Activated CD4-positive, alpha-beta T cell treated with anti-CD3 and anti-CD28 coated beads, Interleukin-2, amount 10 ng/mL, durations not matched to agents 7 days and 5 days (primary cell): Measurements from ENCODE around the gene LIMD2. TPM values are rescaled to one million over a fixed set of nuclear protein-coding genes. Genes with fewer than 3 reads are reported as not detected.
"Not testable (repeated sequence)": the region's sequence is repeated elsewhere in the genome, so short reads cannot be mapped to it uniquely, and the experiment has no call there.

Experiments used
- CTCF ChIA-PET: fragments of 350-600 bp; sonication (Branson Sonifier 250); formaldehyde crosslinking; loops from one replicate; lab custom pipeline; 2021; ENCODE audit warnings: antibody characterized with exemption; lab: Charles Lee
- POLR2A ChIA-PET: fragments of 350-600 bp; sonication (Branson Sonifier 250); formaldehyde crosslinking; loops from one replicate; lab custom pipeline; 2021; ENCODE audit warnings: antibody characterized with exemption; lab: Charles Lee
- DNase-seq: peaks from one replicate; pipeline ENCODE4 v3.0.0-alpha.2; 2020
- H3K27ac Mint-ChIP-seq: one replicate; pipeline ENCODE4 v1.8.0; 2021; ENCODE audit warnings: mild to moderate bottlenecking, moderate library complexity, mixed read lengths
- H3K27me3 Mint-ChIP-seq: one replicate; pipeline ENCODE4 v1.8.0; 2021; ENCODE audit warnings: mixed read lengths
- H3K36me3 Mint-ChIP-seq: one replicate; pipeline ENCODE4 v1.8.0; 2021; ENCODE audit warnings: low read depth, mixed read lengths
- H3K4me1 Mint-ChIP-seq: one replicate; pipeline ENCODE4 v1.8.0; 2021; ENCODE audit warnings: mixed read lengths
- H3K4me3 Mint-ChIP-seq: one replicate; pipeline ENCODE4 v1.8.0; 2021; ENCODE audit warnings: mild to moderate bottlenecking, moderate library complexity, mixed read lengths
- H3K9me3 Mint-ChIP-seq: one replicate; pipeline ENCODE4 v1.8.0; 2021; ENCODE audit warnings: mixed read lengths
- total RNA-seq, 2 experiments: library from RNA; stranded (reverse); gene quantifications; one replicate each; pipeline ENCODE4 v1.2.3, GENCODE V29; 2021

The LIMD2 gene
- 100 to 1,000 TPM; 409 to 433 TPM for total RNA-seq

DNA sequence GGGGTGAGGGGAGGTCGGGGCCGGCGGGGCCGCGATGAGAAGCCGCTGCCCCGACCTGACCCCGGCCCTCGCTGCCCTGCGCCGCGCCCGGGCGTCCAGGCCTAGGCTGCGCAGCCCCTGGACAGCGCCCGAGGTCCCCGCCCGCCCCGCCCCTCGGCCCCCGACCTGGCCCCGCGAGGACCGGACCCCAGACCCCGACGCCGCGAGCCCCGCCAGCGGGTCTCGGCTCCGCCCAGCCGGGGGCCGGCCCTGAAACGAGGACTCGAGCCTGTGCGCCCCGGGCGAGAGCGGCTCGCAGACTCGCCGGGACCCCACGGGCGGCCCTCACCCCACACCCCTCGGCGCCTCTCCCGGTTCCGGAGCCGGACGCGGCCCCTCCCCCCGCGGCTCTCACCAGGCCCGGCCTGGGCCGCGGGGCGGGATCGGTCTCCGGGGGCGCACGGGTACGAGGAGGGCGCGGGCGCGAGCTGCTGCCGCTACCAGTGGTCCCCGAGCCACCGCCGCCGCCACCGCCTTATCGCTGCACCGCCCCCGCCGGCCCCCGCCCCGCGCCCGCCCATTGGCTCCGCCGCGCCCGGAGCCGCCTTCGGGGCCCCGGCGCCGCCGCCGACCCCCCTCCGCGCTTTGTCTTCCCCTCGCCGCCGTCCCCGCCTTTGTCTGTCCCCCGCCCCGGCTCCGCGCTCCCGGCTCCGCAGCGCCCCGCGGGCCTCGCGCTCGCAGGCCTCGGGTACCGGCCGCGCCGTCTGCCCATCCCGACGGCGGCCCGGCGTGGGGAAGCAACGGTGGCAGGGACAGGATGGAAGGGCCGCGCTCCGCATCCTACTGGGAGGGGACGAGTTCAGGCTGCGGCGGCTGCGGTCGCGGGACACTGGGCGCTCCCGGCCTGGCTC, at the start of gene LIMD2:
LIMD2 (minus strand) TSS at position 488 of the 890 bp plus-strand sequence. CDS start 827 bp downstream, outside the sequence.
- peaks cover 68% of the 10 kb centered on the region for H3K36me3 Mint-ChIP-seq
- no peaks in the 10 kb centered on the region for H3K27me3 Mint-ChIP-seq
- DNase-seq = peak; percentile 83
- peaks cover 3% of the 10 kb centered on the region for H3K9me3 Mint-ChIP-seq
- peaks cover 61% of the 10 kb centered on the region for H3K4me1 Mint-ChIP-seq
- ChIA-PET CTCF (interaction anchor here (1.4 kb wide), 1 partner anchor 88 kb away, joined by 3 read pairs; no protein-coding TSS in a partner anchor), POLR2A (no interaction called here)
- peak within 1 kb of the TSS; percentile 97 for H3K4me3 Mint-ChIP-seq
- H3K27ac Mint-ChIP-seq = peak within 1 kb of the TSS; percentile 99

- DNase-seq = peak; percentile 99
- Mint-ChIP-seq H3K4me1 (peaks cover 35% of the 10 kb centered on the region), H3K9me3 (no peaks in the 10 kb centered on the region), H3K27me3 (no peaks in the 10 kb centered on the region), H3K4me3 (peak within 1 kb of the TSS; percentile 93), H3K36me3 (peaks cover 16% of the 10 kb centered on the region), H3K27ac (peak within 1 kb of the TSS; percentile 95)
- CTCF ChIA-PET = interaction anchor here (0.7 to 1.4 kb wide), 7 partner anchors 9 to 116 kb away, joined by 3 to 4 read pairs (median 3); partner anchors contain the start of genes CCDC47 and DDX42
- POLR2A ChIA-PET = interaction anchor here (0.6 to 1.4 kb wide), 5 partner anchors 32 to 268 kb away, joined by 3 to 10 read pairs (median 5); partner anchors contain the start of genes CCDC47, DDX42 and MAP3K3
Observed at GRCh38 chr17:63741408-63742173, 41.7 kb upstream of the LIMD2 start, which contains the start of gene STRADA. TSS of gene STRADA (minus strand) at chr17:63741799. CDS start at chr17:63728369, 13,430 bp downstream.

DNA sequence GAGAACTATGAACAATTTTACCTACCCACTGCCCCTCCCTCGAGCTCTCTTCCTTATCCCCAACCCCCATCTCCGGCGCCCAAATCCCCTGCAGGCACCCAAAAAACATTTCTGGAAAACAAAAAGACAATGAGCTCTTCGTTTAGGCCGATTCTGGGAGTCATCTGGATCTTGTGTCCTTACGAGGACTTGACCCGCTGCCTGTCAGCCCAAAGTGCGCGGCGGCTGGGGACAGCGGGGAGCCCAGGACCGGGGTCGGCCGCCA, 41.1 kb upstream of the LIMD2 start:
- CTCF ChIA-PET = interaction anchor here (1.4 kb wide), 1 partner anchor 11 kb away, joined by 4 read pairs; no protein-coding TSS in a partner anchor

DNA sequence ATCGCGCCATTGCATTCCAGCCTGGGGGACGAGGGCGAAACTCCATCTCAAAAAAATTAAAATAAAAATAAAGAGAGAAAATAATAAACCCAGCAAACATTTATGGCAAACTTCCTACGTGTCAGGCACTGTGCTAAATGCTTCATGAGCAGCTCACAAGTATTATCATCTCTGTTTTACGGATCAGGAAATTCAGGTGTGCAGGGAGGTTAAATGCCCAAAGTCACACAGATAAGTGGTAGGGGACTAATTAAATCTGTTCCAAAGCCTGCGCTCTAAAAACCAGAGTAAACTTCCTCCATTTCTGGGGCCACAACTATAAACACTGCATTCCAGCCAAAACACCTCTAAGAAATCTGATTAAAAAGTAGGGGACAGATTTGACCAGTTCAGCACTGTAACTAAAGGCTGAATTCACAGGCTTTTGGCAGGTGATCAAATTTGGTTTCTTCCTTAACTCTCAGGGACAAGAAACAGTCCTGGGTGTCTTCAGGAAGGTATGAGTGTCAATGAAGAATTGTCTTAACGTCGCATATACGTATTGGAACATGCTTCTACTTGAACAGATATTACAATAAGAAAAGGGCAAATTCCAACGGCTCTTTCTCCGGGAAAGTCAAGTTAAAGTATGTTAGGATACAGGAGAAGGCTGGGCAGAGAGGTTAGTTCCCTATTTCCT, 40.7 kb upstream of the LIMD2 start:
- H3K36me3 Mint-ChIP-seq = peaks cover 9% of the 10 kb centered on the region
- H3K4me3 Mint-ChIP-seq = peak overlapping the region; percentile 93
- H3K27me3 Mint-ChIP-seq = no peaks in the 10 kb centered on the region
- H3K4me1 Mint-ChIP-seq = peaks cover 35% of the 10 kb centered on the region
- CTCF ChIA-PET = interaction anchor here (0.6 to 1.4 kb wide), 3 partner anchors 10 to 24 kb away, joined by 3 to 4 read pairs (median 3); no protein-coding TSS in a partner anchor
- H3K9me3 Mint-ChIP-seq = no peaks in the 10 kb centered on the region
- H3K27ac Mint-ChIP-seq = peak overlapping the region; percentile 95
- no peak for DNase-seq
- POLR2A ChIA-PET = interaction anchor here (1.2 kb wide), 1 partner anchor 33 kb away, joined by 3 read pairs; the partner anchor contains the start of genes CCDC47 and DDX42

More for the DNA sequence above, 41.1 kb upstream of the LIMD2 start:
- H3K9me3 Mint-ChIP-seq = no peaks in the 10 kb centered on the region
- H3K4me1 Mint-ChIP-seq = peaks cover 34% of the 10 kb centered on the region
- H3K4me3 Mint-ChIP-seq = peak overlapping the region; percentile 93
- H3K27me3 Mint-ChIP-seq = no peaks in the 10 kb centered on the region
- peak overlapping the region; percentile 95 for H3K27ac Mint-ChIP-seq
- H3K36me3 Mint-ChIP-seq = peaks cover 14% of the 10 kb centered on the region
- peak; percentile 9 for DNase-seq
- POLR2A ChIA-PET = interaction anchor here (1.2 kb wide), 1 partner anchor 119 kb away, joined by 4 read pairs; the partner anchor contains the start of gene MAP3K3

GRCh38 chr17:63735691-63736090, 35.8 kb upstream of the LIMD2 start:
- ChIA-PET CTCF (interaction anchor here (1.1 to 3.1 kb wide), 4 partner anchors 14 to 37 kb away, joined by 3 to 7 read pairs (median 3); no protein-coding TSS in a partner anchor), POLR2A (no interaction called here)
- Mint-ChIP-seq H3K4me1 (peaks cover 21% of the 10 kb centered on the region), H3K4me3 (no peak overlapping the region), H3K9me3 (no peaks in the 10 kb centered on the region), H3K27ac (no peak overlapping the region), H3K36me3 (peaks cover 8% of the 10 kb centered on the region), H3K27me3 (no peaks in the 10 kb centered on the region)
- DNase-seq = no peak

DNA sequence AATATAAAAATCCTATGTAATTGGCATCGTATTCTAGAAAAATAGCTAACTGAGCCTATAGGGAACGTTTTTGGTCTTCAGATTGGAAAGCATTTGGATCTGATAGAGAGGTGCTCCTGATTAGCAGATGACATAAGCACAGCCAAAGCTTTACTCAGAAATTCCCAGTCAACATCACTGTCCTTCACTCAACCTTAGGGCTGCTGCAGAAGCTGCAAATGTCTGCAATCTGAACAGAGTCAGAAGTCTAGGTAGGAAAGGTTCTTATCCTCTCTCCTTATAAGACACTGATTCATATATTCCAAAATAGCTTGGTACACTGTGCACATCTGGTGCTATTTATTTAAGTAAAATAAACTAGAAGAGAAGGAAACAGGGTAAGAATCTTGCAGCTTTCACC, 22.5 kb upstream of the LIMD2 start:
- peaks cover 2% of the 10 kb centered on the region for H3K4me1 Mint-ChIP-seq
- H3K27me3 Mint-ChIP-seq = no peaks in the 10 kb centered on the region
- POLR2A ChIA-PET = interaction anchor here (0.6 kb wide), 3 partner anchors 8 to 912 kb away, joined by 3 read pairs; no protein-coding TSS in a partner anchor
- H3K27ac Mint-ChIP-seq = no peak overlapping the region
- no peak overlapping the region for H3K4me3 Mint-ChIP-seq
- CTCF ChIA-PET = interaction anchor here (0.9 to 1.6 kb wide), 4 partner anchors 9 to 297 kb away, joined by 3 to 8 read pairs (median 4); no protein-coding TSS in a partner anchor
- no peak for DNase-seq
- H3K9me3 Mint-ChIP-seq = no peaks in the 10 kb centered on the region
- H3K36me3 Mint-ChIP-seq = peaks cover 14% of the 10 kb centered on the region

DNA sequence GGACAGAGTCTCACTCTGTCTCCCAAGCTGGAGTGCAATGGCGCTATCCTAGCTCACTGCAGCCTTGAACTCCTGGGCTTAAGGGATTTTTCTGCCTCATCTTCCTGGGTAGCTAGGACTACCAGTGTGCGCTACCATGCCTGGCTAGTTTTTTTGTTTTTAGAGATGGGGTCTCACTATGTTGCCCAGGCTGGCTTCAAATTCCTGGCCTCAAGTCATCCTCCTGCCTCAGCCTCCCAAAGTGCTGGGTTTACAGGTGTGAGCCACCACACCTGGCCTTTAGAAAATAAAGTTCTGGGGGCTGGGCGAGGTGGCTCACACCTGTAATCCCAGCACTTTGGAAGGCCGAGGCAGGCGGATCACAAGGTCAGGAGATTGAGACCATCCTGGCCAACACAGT, 20.3 kb upstream of the LIMD2 start:
- H3K4me3 Mint-ChIP-seq, POLR2A ChIA-PET, H3K9me3 Mint-ChIP-seq, H3K27me3 Mint-ChIP-seq, H3K27ac Mint-ChIP-seq, DNase-seq, H3K4me1 Mint-ChIP-seq: not testable (repeated sequence)
- peaks cover 12% of the 10 kb centered on the region for H3K36me3 Mint-ChIP-seq
- CTCF ChIA-PET = interaction anchor here (0.8 to 2.1 kb wide), 4 partner anchors 10 to 129 kb away, joined by 3 to 10 read pairs (median 6); no protein-coding TSS in a partner anchor

- Mint-ChIP-seq H3K4me1 (peaks cover 2% of the 10 kb centered on the region), H3K36me3 (peaks cover 12% of the 10 kb centered on the region), H3K27ac (no peak overlapping the region), H3K4me3 (no peak overlapping the region), H3K27me3 (no peaks in the 10 kb centered on the region), H3K9me3 (no peaks in the 10 kb centered on the region)
- no peak for DNase-seq
- POLR2A ChIA-PET = no interaction called here
- CTCF ChIA-PET = interaction anchor here (0.6 to 2.1 kb wide), 3 partner anchors 12 to 310 kb away, joined by 3 to 7 read pairs (median 6); no protein-coding TSS in a partner anchor
Observed at GRCh38 chr17:63718988-63719387, 19.1 kb upstream of the LIMD2 start.

DNA sequence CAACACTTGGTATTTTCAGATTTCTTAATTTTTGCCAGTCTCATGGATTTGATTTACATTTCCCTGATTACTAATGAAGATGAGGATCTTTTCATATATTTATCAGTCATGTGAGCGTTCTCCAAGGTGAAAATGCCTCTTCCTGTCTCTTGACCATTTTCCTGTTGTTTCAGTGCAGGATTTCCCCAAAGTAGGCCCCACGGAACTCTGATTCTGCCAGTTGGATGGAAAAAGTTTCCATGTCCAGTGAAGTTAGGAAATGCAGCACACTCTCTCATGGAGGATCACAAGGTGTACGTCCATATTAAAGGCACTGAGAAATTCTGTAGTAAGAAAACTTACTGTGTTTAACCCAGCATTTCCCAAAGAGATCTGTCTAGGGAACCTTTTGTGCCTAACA, 16.5 kb upstream of the LIMD2 start:
- no peak overlapping the region for H3K4me3 Mint-ChIP-seq
- POLR2A ChIA-PET = no interaction called here
- no peaks in the 10 kb centered on the region for H3K9me3 Mint-ChIP-seq
- CTCF ChIA-PET = interaction anchor here (1.0 to 1.5 kb wide), 3 partner anchors 22 to 132 kb away, joined by 3 read pairs; no protein-coding TSS in a partner anchor
- no peaks in the 10 kb centered on the region for H3K4me1 Mint-ChIP-seq
- DNase-seq = no peak
- peaks cover 24% of the 10 kb centered on the region for H3K36me3 Mint-ChIP-seq
- H3K27ac Mint-ChIP-seq = no peak overlapping the region
- H3K27me3 Mint-ChIP-seq = no peaks in the 10 kb centered on the region

- H3K36me3 Mint-ChIP-seq = peaks cover 31% of the 10 kb centered on the region
- H3K27ac Mint-ChIP-seq = no peak overlapping the region
- ChIA-PET POLR2A (no interaction called here), CTCF (interaction anchor here (0.8 to 3.2 kb wide), 7 partner anchors 12 to 289 kb away, joined by 3 to 11 read pairs (median 4); no protein-coding TSS in a partner anchor)
- DNase-seq = no peak
- no peaks in the 10 kb centered on the region for H3K27me3 Mint-ChIP-seq
- H3K9me3 Mint-ChIP-seq = no peaks in the 10 kb centered on the region
- peaks cover 9% of the 10 kb centered on the region for H3K4me1 Mint-ChIP-seq
- H3K4me3 Mint-ChIP-seq = no peak overlapping the region
Observed at GRCh38 chr17:63714550-63715277, 14.8 kb upstream of the LIMD2 start.

- no peaks in the 10 kb centered on the region for H3K27me3 Mint-ChIP-seq
- H3K36me3 Mint-ChIP-seq = peaks cover 49% of the 10 kb centered on the region
- no peaks in the 10 kb centered on the region for H3K9me3 Mint-ChIP-seq
- H3K4me1 Mint-ChIP-seq = peaks cover 61% of the 10 kb centered on the region
- no peak overlapping the region for H3K4me3 Mint-ChIP-seq
- peak overlapping the region; percentile 36 for H3K27ac Mint-ChIP-seq
- CTCF ChIA-PET = interaction anchor here (0.6 to 3.4 kb wide), 9 partner anchors 12 to 386 kb away, joined by 3 to 21 read pairs (median 6); no protein-coding TSS in a partner anchor
- DNase-seq = no peak
- POLR2A ChIA-PET = interaction anchor here (1.1 kb wide), 1 partner anchor 10 kb away, joined by 3 read pairs; no protein-coding TSS in a partner anchor
Observed at GRCh38 chr17:63709110-63709509, 9.2 kb upstream of the LIMD2 start.
